Measurements from ENCODE around the gene HARBI1.

- no peak for TF ChIP-seq JUN (IDR thresholded peaks at IDR 0.05; ENCODE audit: low read depth, low read length)
- no peak for TF ChIP-seq CREB1 (IDR thresholded peaks at IDR 0.05)
- TF ChIP-seq CTCF (IDR thresholded peaks at IDR 0.05; ENCODE audit: control extremely low read depth in 1 of 3, insufficient read depth in 1 of 3, low read depth in 1 of 3, low read length in 3 of 3): no peak
- TF ChIP-seq RNF2 (IDR thresholded peaks at IDR 0.05; ENCODE audit: borderline replicate concordance, low read depth, low read length, missing control alignments, poor library complexity, severe bottlenecking): no peak
- TF ChIP-seq CBX5 (IDR thresholded peaks at IDR 0.05; ENCODE audit: low read depth, low read length): no peak
- no peak for TF ChIP-seq JUND (IDR thresholded peaks at IDR 0.05; ENCODE audit: low read length)
- no peak for TF ChIP-seq EP300 (IDR thresholded peaks at IDR 0.05; ENCODE audit: borderline replicate concordance in 1 of 2, low read depth in 2 of 2, low read length in 2 of 2)
- no peak for TF ChIP-seq SRF (IDR thresholded peaks at IDR 0.05; ENCODE audit: low read depth, low read length)
- no peak for TF ChIP-seq BRCA1 (IDR thresholded peaks at IDR 0.05; ENCODE audit: low read depth, low read length)
These were observed 48.3 kb upstream of the HARBI1 start for GRCh38 chr11:46665356-46665755.

All from H1 (cell line).